Kidney glomerular epithelial cell (primary cell): ENCODE measurements around the gene AP5B1.
"Not testable (repeated sequence)": the region's sequence is repeated elsewhere in the genome, so short reads cannot be mapped to it uniquely, and the experiment has no call there.

ENCODE experiments used
- DNase-seq: peaks from one replicate; lab custom pipeline; 2025; lab: John Stamatoyannopoulos, UW

AP5B1 gene

DNA sequence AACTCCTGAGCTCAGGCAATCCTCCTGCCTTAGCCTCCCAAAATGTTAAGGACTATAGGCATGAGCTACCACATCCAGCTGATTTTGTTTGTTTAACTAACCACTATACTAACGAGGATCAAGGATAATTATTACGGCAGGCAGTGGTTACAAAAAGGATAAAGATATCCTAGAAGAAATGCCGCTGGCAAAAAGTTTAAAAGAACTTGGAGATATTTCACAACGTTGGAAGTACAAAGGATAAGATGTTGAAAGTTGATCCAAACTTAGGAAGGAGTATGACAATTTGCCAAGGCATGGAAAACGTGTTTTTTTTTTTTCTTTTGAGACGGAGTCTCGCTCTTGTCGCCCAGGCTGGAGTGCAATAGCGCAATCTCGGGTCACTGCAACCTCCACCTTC lies 13.4 kb downstream of the AP5B1 start:
- DNase-seq: no peak

DNA sequence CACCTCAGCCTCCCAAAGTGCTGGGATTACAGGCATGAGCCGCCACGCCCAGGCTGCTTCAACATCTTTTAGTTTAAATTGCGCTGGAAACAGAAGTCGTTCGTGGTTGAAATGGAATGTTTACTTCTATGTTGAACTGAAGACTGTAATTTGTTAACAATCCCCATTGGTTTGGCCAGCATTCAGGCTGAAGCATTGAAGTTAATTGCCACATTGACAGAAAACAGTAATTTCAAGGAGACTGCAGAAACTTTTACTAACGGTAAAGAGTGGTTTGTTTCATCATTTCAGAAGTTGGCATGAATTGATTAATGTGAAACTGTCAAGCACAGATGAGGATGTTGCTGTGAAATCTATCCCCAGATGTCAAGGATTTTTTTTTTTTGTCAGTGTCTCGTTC lies 14.2 kb downstream of the AP5B1 start:
- DNase-seq: no peak

DNA sequence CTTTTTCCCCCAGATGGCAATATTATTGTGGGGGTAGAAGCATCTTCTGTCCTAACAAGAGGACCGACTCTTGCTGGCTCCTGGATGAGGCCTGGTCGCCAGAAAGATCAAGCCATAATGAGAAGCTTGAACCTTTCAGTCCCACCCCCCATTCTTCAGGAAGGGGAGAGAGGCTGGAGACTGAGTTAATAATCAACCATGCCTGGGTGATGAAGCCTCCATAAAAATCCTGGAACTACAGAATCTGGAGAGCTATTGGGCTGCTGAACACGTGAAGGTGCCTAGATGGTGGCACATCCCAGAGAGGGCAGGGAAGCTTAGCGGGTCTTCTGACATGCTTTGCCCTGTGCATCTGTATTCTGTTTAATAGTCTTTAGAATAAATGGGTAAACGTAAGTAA lies 16.3 kb downstream of the AP5B1 start:
- no peak for DNase-seq

DNA sequence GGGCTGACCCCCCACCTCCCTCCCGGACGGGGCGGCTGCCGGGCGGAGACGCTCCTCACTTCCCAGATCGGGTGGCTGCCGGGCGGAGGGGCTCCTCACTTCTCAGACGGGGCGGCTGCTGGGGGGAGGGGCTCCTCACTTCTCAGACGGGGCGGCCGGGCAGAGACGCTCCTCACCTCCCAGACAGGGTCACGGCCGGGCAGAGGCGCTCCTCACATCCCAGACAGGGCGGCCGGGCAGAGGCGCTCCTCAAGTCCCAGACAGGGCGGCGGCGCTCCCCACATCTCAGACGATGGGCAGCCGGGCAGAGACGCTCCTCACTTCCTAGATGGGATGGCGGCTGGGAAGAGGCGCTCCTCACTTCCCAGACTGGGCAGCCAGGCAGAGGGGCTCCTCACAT lies 18.0 kb downstream of the AP5B1 start:
- not testable (repeated sequence) for DNase-seq

DNA sequence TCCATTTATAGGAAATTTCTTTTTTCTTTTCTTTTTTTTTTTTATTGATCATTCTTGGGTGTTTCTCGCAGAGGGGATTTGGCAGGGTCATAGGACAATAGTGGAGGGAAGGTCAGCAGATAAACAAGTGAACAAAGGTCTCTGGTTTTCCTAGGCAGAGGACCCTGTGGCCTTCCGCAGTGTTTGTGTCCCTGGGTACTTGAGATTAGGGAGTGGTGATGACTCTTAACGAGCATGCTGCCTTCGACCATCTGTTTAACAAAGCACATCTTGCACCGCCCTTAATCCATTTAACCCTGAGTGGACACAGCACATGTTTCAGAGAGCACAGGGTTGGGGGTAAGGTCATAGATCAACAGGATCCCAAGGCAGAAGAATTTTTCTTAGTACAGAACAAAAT lies 18.6 kb downstream of the AP5B1 start:
- DNase-seq: not testable (repeated sequence)

DNA sequence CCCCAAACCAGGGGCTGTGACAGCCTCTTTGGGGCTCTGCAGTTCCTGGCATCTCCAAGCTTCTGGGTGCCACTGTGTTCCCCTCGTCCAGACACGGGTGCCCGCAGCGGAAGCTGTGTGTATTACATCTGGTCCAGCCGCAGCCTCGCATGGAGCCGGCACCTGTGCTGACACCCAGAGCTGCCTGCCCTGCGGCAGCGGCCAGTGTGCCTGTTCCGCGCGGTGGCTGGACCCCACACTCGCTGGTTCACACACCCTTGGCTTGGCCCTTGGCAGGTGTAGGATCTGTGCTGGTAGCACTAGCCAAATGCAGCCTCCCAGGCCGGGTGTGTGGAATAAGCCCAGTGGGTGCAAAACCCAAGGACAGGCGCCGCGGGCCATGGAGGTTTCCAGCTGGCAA lies 35.7 kb downstream of the AP5B1 start:
- no peak for DNase-seq

DNA sequence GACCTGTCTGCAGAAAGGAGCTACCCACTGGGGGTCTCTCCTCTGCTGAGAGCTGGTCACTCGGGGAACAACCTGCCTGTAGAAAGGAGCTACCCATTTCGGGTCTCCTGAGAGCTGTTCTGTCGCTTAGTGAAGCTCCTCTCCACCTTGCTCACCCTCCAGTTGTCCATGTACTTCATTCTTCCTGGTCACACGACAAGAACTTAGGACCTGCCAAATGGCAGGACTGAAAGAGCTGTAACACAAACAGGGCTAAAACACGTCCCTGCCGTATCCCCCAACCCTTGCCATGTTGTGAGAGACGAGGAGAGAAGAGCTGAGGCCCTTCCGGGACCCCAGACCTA lies 36.1 kb downstream of the AP5B1 start:
- DNase-seq: no peak

DNA sequence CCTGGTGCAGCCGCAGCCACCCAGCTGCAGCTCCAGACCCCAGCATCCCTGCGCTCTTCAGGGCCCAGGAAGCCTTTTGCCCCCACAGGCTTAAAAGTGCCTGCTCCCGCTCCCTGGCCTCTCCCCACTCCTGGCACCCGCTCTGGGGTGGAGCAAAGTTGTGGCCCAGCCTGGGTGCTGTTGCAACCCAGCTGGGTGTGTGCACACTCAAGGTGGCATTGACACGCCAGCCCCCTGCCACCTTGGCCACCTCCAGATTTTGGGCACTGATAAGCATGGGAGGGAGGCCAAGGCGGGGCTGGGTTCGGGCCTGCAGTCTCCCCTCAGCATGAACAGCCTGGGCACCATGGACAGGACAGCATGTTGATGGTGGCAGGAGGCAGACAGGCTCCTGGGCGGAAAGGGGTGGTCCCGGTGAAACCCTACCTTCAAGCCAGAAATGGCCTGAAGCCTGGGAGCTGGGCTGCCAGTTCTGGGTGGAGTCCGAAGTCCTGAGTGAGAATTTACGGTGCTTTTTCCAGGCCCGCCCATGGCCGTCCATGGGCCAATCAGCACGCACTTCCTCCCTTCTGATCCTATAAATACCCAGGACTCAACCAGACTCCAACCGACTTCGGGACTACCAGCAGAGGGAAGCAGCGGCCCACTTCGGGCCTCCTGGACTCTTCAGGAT lies 36.6 kb downstream of the AP5B1 start:
- no peak for DNase-seq

DNA sequence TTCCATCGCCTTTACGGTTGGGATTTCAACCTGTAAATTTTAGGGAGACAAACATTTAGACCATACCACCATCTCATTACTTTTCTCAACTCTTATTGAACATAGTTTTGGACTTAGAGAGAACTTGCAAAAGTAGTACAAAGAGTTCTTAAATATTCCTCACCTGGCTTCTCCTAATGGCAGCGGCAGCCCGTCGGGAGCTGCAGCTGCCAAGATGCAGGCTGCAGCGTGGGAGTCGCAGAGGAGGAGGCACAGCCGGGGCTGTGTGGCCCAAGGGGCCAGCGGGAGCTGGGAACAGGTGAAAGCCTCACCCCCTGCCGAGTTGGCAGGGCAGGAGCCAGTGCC lies 37.1 kb downstream of the AP5B1 start:
- DNase-seq: no peak

DNA sequence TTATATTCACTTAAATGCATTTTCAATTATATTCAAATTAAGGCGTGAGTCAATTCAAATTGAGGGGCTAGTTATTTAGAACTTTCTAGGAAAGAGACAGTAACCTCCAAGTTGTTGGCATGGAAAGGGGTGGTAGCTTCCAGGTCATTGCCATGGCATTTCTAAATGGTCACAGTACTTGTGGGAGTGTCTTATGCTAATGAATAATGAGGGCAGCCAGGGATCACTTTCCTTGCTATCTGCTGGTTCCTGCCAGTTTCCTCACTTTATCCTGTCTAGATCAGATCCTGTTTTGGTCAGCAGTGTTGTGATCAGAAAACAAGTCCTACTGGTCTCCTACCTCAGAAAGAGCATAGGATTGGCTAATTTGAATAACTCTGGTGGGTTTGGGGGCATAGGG lies 38.4 kb downstream of the AP5B1 start:
- DNase-seq: no peak

DNA sequence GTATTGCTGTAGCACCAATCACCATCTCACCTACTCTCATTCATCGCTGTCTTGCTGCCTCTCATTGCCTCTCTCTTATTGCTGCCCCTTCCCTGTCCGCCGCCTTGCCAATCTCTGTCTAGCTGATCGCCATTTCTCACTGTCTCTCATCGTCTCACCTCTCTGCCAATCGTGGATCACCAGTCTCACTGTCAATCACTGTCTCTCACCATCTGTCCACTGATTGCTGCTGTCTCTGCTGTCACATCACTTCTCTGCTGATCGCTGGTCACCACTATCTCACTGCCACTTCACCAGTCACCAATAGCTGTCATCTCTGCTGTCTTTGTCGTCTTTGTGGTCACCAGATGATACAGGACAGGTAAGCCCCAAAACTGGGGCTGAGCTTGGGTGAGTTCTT lies 39.6 kb downstream of the AP5B1 start:
- no peak for DNase-seq

DNA sequence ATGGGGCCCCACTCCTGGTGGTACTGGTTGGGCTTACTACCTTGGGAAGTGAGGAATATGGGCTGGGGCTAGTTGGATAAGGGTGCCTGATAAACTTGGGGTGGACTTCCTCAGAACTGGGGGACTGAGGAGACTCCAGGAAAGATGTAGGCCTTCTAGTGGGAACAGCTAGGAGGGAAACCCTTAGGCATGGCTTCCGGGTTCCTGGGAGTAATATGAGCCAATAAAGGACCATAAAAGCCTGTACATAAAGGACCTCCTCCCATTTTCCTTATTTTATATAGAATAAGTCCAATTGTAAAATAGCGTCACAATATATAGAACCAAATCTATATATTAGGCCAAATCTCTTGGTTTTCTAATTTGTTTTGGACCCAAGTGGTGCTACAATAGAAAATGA lies 41.8 kb downstream of the AP5B1 start:
- no peak for DNase-seq

DNA sequence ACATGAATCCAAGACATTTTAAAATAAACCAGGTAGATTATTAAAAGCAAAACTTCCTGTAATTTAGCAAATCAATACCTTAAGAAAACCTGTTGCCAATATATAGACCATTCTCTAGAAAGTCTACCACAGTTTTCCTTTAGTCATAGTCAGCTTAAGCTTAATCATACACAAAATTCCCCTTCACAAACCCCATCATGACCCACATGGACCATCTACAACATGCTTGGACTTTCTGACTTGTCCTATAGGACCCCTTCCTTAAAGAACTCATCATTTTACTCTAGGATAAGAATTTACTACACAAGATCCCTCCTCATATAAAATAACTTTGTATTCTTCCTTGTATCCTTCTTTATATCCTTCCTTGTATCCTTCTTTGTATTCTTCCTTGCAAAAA lies 44.0 kb downstream of the AP5B1 start:
- no peak for DNase-seq

DNA sequence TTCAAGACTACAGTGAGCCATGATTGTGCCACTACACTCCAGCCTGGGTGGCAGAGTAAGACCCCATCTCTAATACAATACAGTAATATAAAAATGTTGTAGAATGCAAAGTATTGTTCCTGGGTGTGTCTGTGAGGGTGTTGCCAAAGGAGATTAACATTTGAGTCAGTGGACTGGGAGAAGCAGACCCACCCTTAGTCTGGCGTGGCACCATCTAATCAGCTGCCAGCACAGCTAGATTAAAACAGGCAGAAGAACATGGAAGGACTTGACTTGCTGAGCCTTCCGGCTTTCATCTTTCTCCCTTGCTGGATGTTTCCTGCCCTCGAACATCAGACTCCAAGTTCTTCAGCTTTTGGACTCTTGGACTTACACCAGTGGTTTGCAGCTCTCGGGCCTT lies 45.7 kb downstream of the AP5B1 start:
- not testable (repeated sequence) for DNase-seq

DNA sequence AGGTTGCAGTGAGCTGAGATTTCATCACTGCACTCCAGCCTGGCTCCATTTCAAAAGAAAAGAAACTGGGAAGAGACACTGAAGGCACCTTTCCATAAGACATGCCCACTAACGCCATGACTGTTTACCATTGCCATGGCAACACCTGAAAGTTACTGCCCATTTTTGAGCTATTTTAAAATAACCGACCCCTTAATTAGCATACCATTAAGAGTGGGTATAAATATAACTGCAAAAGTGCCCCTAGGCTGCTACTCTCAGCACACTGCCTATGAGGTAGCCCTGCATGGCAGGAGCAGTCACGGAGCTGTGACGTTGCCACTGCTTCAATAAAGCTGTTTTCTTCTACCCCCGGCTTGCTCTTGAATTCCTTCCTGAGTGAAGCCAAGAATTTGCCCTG lies 50.3 kb downstream of the AP5B1 start:
- no peak for DNase-seq

DNA sequence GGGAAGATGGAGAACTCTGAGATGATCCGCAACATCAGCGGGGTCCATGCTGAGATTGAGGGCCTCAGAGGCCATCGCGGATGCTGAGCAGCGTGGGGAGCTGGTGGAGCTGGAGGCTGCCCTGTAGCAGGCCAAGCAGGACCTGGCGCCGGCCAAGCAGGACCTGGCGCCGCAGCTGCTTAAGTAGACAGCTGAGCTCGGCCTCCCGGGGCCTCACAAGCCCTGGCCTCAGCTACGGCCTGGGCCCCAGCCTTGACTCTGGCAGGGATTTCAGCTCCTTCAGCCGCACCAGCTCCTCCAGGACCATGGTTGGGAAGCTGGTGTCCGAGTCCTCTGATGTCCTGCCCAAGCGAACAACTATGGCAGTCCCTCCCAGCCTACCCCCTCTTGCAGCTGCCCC lies 52.9 kb downstream of the AP5B1 start:
- DNase-seq: no peak

DNA sequence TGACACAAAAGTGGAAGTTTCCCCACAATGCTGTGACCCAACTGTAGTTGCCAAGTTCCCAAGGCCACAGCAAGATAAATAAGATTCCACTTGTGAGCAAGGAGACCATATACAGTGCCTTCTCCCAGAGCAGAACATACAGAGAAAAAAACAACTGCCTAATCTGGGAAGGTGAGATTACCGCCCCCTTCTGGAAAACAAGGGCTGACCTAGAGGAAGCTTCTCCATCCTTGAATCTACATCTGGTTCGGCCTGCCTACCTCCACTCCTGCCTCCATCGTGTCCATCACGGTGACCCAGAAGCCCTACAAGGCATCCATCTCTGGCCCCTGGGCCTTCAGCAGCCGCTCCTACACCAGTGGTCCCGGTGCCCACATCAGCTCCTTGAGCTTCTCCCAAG lies 54.1 kb downstream of the AP5B1 start:
- no peak for DNase-seq
